ENCODE results near the gene PTGDS.

PTGDS gene

GRCh38 chr9:136947955-136948510, 29.3 kb upstream of the PTGDS start:
- H2AK5ac ChIP-seq (ENCODE audit: low read length, severe bottlenecking), result no peak overlapping the region
- peaks cover 31% of the 10 kb centered on the region for H3K4me1 ChIP-seq (ENCODE audit: control insufficient read depth, insufficient read depth, low read depth, low read length)
- H4K91ac ChIP-seq (ENCODE audit: low read length), result no peak overlapping the region
- no peak overlapping the region for H3K9ac ChIP-seq (ENCODE audit: low read length)
- no peak overlapping the region for H3K4me2 ChIP-seq (ENCODE audit: low read length, poor library complexity, severe bottlenecking)
- peak; percentile 23 for DNase-seq
- H3K23ac ChIP-seq (ENCODE audit: low read length in 2 of 2), result no peak overlapping the region
- no peak overlapping the region for H2AFZ ChIP-seq (ENCODE audit: low read depth, low read length)
- H3K18ac ChIP-seq (ENCODE audit: low read depth in 1 of 2, low read length in 2 of 2), result no peak overlapping the region
- H3K14ac ChIP-seq (ENCODE audit: low read length in 2 of 2), result no peak overlapping the region
- no peak overlapping the region for H2BK15ac ChIP-seq (ENCODE audit: low read depth, poor library complexity, severe bottlenecking)
- no peak overlapping the region for H2BK5ac ChIP-seq (ENCODE audit: low read depth, low read length, poor library complexity, severe bottlenecking)
- WGBS, result 63% methylated on average over 13 of the region's 15 CpGs
- H3K4ac ChIP-seq (ENCODE audit: low read depth in 1 of 2, low read length in 2 of 2), result no peak overlapping the region
- H3K27me3 ChIP-seq (ENCODE audit: control insufficient read depth in 1 of 2, insufficient read depth in 1 of 2, low read length in 2 of 2), result no peaks in the 10 kb centered on the region
- H3K27ac ChIP-seq (ENCODE audit: low read length, poor library complexity, severe bottlenecking), result no peak overlapping the region
- H3K79me1 ChIP-seq (replicated peaks; ENCODE audit: low read length, poor library complexity, severe bottlenecking), result no peaks in the 10 kb centered on the region
- H2BK120ac ChIP-seq (ENCODE audit: low read depth, low read length), result no peak overlapping the region
- H3K9me3 ChIP-seq (ENCODE audit: control insufficient read depth, low read length), result no peaks in the 10 kb centered on the region
- peak overlapping the region in 1 of 2 experiments; percentile 24 for H2BK12ac ChIP-seq (ENCODE audit: low read length in 2 of 2)
- peaks cover 0 to 9% of the 10 kb centered on the region in 2 experiments for H3K36me3 ChIP-seq (ENCODE audit: control insufficient read depth in 1 of 2, insufficient read depth in 2 of 2, low read depth in 1 of 2, low read length in 2 of 2)
- no peak overlapping the region for H4K8ac ChIP-seq (ENCODE audit: low read length)
- no peak overlapping the region for H3K4me3 ChIP-seq (ENCODE audit: insufficient read depth in 1 of 2, low read depth in 1 of 2, low read length in 2 of 2)

DNA sequence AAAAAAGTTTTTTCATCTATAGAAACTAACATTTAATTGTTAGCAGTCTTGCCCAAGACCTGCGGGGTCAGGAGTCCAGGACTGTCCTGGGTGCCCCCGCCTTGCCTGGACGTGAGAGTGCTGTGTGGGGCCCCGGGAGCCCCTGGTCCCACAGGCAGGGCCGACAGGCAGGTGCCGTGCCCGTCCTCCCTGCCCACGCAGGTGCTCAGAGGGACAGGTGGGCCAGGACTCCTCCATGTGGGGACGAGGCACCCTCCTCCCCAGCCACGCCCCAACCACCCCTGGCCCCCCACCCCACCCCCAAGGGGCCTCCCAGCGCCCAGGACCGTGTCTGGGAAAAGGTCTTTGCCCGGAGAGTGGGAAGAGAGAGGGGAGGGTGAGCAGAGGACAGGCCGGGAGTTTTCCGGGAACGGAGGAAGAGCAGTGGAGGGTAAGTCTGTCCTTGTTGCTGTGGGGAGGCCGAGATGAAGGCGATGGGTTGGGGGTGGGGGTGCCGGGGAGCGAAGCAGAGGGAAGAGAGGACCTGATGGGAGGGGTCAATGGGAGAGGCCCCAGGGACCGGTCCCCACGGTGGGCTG, 28.0 kb upstream of the PTGDS start:
- H2AFZ ChIP-seq (ENCODE audit: low read depth, low read length), result peak overlapping the region; percentile 89
- peak overlapping the region; percentile 73 for H4K91ac ChIP-seq (ENCODE audit: low read length)
- peaks cover 0 to 8% of the 10 kb centered on the region in 2 experiments for H3K27me3 ChIP-seq (ENCODE audit: control insufficient read depth in 1 of 2, insufficient read depth in 1 of 2, low read length in 2 of 2)
- H2BK15ac ChIP-seq (ENCODE audit: low read depth, poor library complexity, severe bottlenecking), result no peak overlapping the region
- H2BK12ac ChIP-seq (ENCODE audit: low read length in 2 of 2), result peak overlapping the region in 1 of 2 experiments; percentile 59
- peak overlapping the region; percentile 62 for H4K8ac ChIP-seq (ENCODE audit: low read length)
- no peak overlapping the region for H3K23ac ChIP-seq (ENCODE audit: low read length in 2 of 2)
- H3K4me1 ChIP-seq (ENCODE audit: control insufficient read depth, insufficient read depth, low read depth, low read length), result peaks cover 29% of the 10 kb centered on the region
- no peaks in the 10 kb centered on the region for H3K9me3 ChIP-seq (ENCODE audit: control insufficient read depth, low read length)
- no peak overlapping the region for H2BK5ac ChIP-seq (ENCODE audit: low read depth, low read length, poor library complexity, severe bottlenecking)
- H3K36me3 ChIP-seq (ENCODE audit: control insufficient read depth in 1 of 2, insufficient read depth in 2 of 2, low read depth in 1 of 2, low read length in 2 of 2), result no peaks in the 10 kb centered on the region
- DNase-seq, result no peak
- no peak overlapping the region for H3K14ac ChIP-seq (ENCODE audit: low read length in 2 of 2)
- H3K79me1 ChIP-seq (replicated peaks; ENCODE audit: low read length, poor library complexity, severe bottlenecking), result no peaks in the 10 kb centered on the region
- H3K27ac ChIP-seq (ENCODE audit: low read length, poor library complexity, severe bottlenecking), result no peak overlapping the region
- H3K4me3 ChIP-seq (ENCODE audit: insufficient read depth in 1 of 2, low read depth in 1 of 2, low read length in 2 of 2), result peak overlapping the region; percentile 67 to 72
- H3K18ac ChIP-seq (ENCODE audit: low read depth in 1 of 2, low read length in 2 of 2), result peak overlapping the region; percentile 9 to 63
- peak overlapping the region; percentile 22 for H3K9ac ChIP-seq (ENCODE audit: low read length)
- WGBS, result 32% methylated on average over 12 of the region's 22 CpGs
- H2BK120ac ChIP-seq (ENCODE audit: low read depth, low read length), result peak overlapping the region; percentile 27
- H2AK5ac ChIP-seq (ENCODE audit: low read length, severe bottlenecking), result no peak overlapping the region
- peak overlapping the region; percentile 60 for H3K4me2 ChIP-seq (ENCODE audit: low read length, poor library complexity, severe bottlenecking)
- no peak overlapping the region for H3K4ac ChIP-seq (ENCODE audit: low read depth in 1 of 2, low read length in 2 of 2)

DNA sequence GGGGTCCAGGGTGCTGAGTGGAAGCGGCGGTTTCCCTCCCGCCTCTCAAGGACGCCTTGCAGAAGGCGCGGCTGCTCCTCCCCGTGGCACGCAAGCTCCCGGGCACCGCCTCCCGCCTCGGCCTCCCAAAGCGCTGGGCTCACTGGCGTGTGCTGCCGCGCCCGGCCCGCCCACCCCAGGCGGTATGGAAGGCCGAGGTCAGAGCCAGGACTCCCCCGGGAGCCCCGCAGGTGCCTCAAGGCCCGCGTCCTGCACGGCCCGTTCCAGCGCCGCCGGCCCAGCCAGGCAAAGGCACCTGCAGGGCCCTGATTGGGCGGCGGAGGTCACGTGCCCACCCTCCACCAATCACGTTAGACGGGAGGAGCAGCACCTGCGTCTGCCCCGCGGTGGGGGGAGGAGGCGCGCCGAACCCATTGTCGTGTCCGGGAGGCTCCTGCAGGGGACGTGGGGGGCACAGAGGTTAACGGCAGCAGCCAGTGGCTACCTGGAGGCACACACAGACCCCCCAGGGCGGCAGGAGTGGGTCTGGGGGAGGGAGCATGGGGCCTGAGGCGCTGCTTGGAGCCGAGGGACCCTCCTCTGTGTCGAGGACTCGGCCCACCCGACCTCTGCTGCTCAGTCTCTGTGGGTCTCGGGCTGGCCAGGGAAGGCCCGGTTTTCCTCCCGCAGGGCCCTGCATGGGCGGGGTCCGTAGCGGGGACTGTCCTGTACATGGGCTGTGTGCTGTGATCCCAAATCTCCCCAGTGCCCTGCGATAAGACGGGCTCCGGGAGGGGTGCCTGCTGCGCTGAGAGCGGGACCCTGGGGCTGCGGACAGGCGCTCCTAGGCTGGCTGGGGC, 27.3 kb upstream of the PTGDS start:
- no peak overlapping the region for H2AK5ac ChIP-seq (ENCODE audit: low read length, severe bottlenecking)
- 6% methylated on average over 62 of the region's 63 CpGs for whole genome bisulfite sequencing

More for the DNA sequence above, 27.3 kb upstream of the PTGDS start:
- Histone ChIP-seq H3K9me3 (ENCODE audit: control insufficient read depth, low read length) (no peaks in the 10 kb centered on the region), H3K4ac (ENCODE audit: low read depth in 1 of 2, low read length in 2 of 2) (no peak overlapping the region), H3K36me3 (ENCODE audit: control insufficient read depth in 1 of 2, insufficient read depth in 2 of 2, low read depth in 1 of 2, low read length in 2 of 2) (no peaks in the 10 kb centered on the region), H2BK12ac (ENCODE audit: low read length in 2 of 2) (peak overlapping the region in 1 of 2 experiments; percentile 48), H4K91ac (ENCODE audit: low read length) (peak overlapping the region; percentile 20), H3K27ac (ENCODE audit: low read length, poor library complexity, severe bottlenecking) (no peak overlapping the region), H3K27me3 (ENCODE audit: control insufficient read depth in 1 of 2, insufficient read depth in 1 of 2, low read length in 2 of 2) (peaks cover 0 to 14% of the 10 kb centered on the region in 2 experiments), H2AFZ (ENCODE audit: low read depth, low read length) (peak overlapping the region; percentile 89), H3K14ac (ENCODE audit: low read length in 2 of 2) (no peak overlapping the region), H3K4me3 (ENCODE audit: insufficient read depth in 1 of 2, low read depth in 1 of 2, low read length in 2 of 2) (peak overlapping the region; percentile 67 to 72), H2BK5ac (ENCODE audit: low read depth, low read length, poor library complexity, severe bottlenecking) (no peak overlapping the region), H3K4me2 (ENCODE audit: low read length, poor library complexity, severe bottlenecking) (peak overlapping the region; percentile 60), H3K9ac (ENCODE audit: low read length) (peak overlapping the region; percentile 22), H3K23ac (ENCODE audit: low read length in 2 of 2) (no peak overlapping the region), H2BK15ac (ENCODE audit: low read depth, poor library complexity, severe bottlenecking) (peak overlapping the region; percentile 9), H3K4me1 (ENCODE audit: control insufficient read depth, insufficient read depth, low read depth, low read length) (peaks cover 25% of the 10 kb centered on the region), H3K79me1 (replicated peaks; ENCODE audit: low read length, poor library complexity, severe bottlenecking) (no peaks in the 10 kb centered on the region), H2BK120ac (ENCODE audit: low read depth, low read length) (no peak overlapping the region), H3K18ac (ENCODE audit: low read depth in 1 of 2, low read length in 2 of 2) (peak overlapping the region; percentile 9 to 46), H4K8ac (ENCODE audit: low read length) (peak overlapping the region; percentile 47)
- DNase-seq, result peak; percentile 82

Data from mesenchymal stem cell (in vitro differentiated cells and primary cell).